Panc1 (cell line): ENCODE measurements around the gene SLC4A4. TPM values are rescaled to one million over a fixed set of nuclear protein-coding genes. Genes with fewer than 3 reads are reported as not detected.

ENCODE experiments used
- ATAC-seq: fragments of 200-7000 bp; cut with Tn5 transposase; 2 replicates; pipeline ENCODE4 v1.9.1; 2020; ENCODE audit warnings: mild to moderate bottlenecking, moderate library complexity
- BruUV-seq: library from RNA; stranded (reverse); fragments of 400-500 nt; replicated peaks from 2 replicates; lab custom pipeline; 2021; lab: Mats Ljungman, UMichigan
- CTCF ChIA-PET: fragments of 300-600 bp; sonication (Branson Sonifier 250); formaldehyde crosslinking; loops from one replicate; lab custom pipeline; 2022; ENCODE audit warnings: antibody characterized with exemption; lab: Charles Lee
- POLR2A ChIA-PET: fragments of 300-600 bp; sonication (Branson Sonifier 250); formaldehyde crosslinking; loops from one replicate; lab custom pipeline; 2022; ENCODE audit warnings: antibody characterized with exemption; lab: Charles Lee
- DNase-seq: peaks from one replicate; pipeline ENCODE4 v3.0.0-alpha.2; 2010; ENCODE audit warnings: low read depth, low spot score
- H3K27ac ChIP-seq: 2 replicates; pipeline ENCODE4 v1.5.1; 2011; ENCODE audit warnings: mild to moderate bottlenecking, low read length, inconsistent platforms
- H3K27me3 ChIP-seq: fragments of 200-500 bp; sonication (Bioruptor generic); 2 replicates; pipeline ENCODE4 v1.6.0; 2014; ENCODE audit warnings: low read length, inconsistent platforms; ENCODE audit not compliant: control insufficient read depth, insufficient read depth
- H3K36me3 ChIP-seq: fragments of 200-500 bp; sonication (Bioruptor generic); 2 replicates; pipeline ENCODE4 v1.5.1; 2014; ENCODE audit warnings: inconsistent platforms, mild to moderate bottlenecking, low read length, moderate library complexity; ENCODE audit not compliant: control insufficient read depth, insufficient read depth
- H3K4me1 ChIP-seq: 2 replicates; pipeline ENCODE4 v1.5.1; 2011; ENCODE audit warnings: inconsistent platforms, mild to moderate bottlenecking, low read length, moderate library complexity; ENCODE audit not compliant: control insufficient read depth, insufficient read depth
- H3K4me3 ChIP-seq, 2 experiments: 2 replicates each; pipeline ENCODE4 v1.5.1; 2011 to 2012; ENCODE audit warnings: low read depth in 2 of 2, low read length in 2 of 2, mild to moderate bottlenecking in 2 of 2, inconsistent platforms in 1 of 2, moderate library complexity in 1 of 2
- H3K9me3 ChIP-seq: fragments of 200-500 bp; sonication (Bioruptor generic); 2 replicates; pipeline ENCODE4 v1.5.1; 2014; ENCODE audit warnings: low read depth, mild to moderate bottlenecking, inconsistent platforms, low read length, moderate library complexity; ENCODE audit not compliant: control insufficient read depth, insufficient read depth
- POLR2AphosphoS5 ChIP-seq: IDR thresholded peaks from 2 replicates; pipeline ENCODE4 v1.6.1; 2012; ENCODE audit warnings: mild to moderate bottlenecking, low read depth, low read length, moderate library complexity
- SIN3A ChIP-seq: IDR thresholded peaks from 2 replicates; pipeline ENCODE4 v1.6.1; 2012; ENCODE audit warnings: low read depth, mild to moderate bottlenecking, low read length, moderate library complexity, borderline replicate concordance; ENCODE audit not compliant: insufficient read depth
- TCF7L2 ChIP-seq: IDR thresholded peaks from 2 replicates; pipeline ENCODE4 v1.6.1; 2011; ENCODE audit warnings: mild to moderate bottlenecking, low read depth, low read length, inconsistent platforms
- in situ Hi-C: cut with HindIII; loops from 2 replicates; pipeline ENCODE4 v1.10.0; 2016; ENCODE audit warnings: low sequenced_read_pairs, low pct_unique_long_range_greater_than_20kb
- intact Hi-C: fragments of 100-400 bp; cut with micrococcal nuclease; formaldehyde crosslinking; loops from one replicate; pipeline ENCODE4 v1.10.0; 2022; ENCODE audit not compliant: unreplicated experiment
- total RNA-seq: library from RNA; stranded (reverse); gene quantifications from one replicate; pipeline ENCODE4 v1.2.1, GENCODE V29; 2021; ENCODE audit not compliant: unreplicated experiment
- TF ChIP-seq, protein P1 (sequence below), 2 experiments: IDR thresholded peaks; 2 replicates each; pipeline ENCODE4 v1.6.1; 2011 to 2012; ENCODE audit warnings: low read depth in 2 of 2, control low read depth in 1 of 2, low read length in 1 of 2, mild to moderate bottlenecking in 1 of 2, moderate library complexity in 1 of 2; ENCODE audit not compliant: insufficient read depth in 1 of 2
- TF ChIP-seq, protein P2 (sequence below): fragments of 450-650 bp; IDR thresholded peaks from 2 replicates; pipeline ENCODE4 v1.5.1; 2017; ENCODE audit warnings: mild to moderate bottlenecking

SLC4A4 gene
- total RNA-seq, 1 experiment from 2014 or later: 0.26 TPM

DNA sequence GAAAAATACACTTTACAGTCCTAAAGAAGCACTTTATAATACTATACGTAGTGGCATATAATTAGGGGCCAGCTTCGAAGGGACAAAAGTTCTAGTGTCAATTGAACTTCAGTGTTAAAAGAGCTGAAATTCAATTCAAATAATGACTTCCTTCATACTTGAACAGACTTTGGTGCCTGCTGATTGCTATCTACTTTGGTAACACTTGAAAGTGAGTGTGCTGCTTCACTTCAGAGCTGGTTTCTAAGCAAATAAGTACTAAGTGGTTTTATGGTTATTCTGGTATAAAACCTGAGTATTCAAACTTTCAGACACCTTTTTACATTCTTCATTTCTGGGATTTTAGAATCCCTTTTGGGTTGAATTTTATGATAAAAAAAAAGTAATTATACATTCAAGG, 107.0 kb downstream of the SLC4A4 start:
- in situ Hi-C loops (no loop called here), intact Hi-C loops (no loop called here)
- no TSS peak for BruUV-seq
- no peaks in the 10 kb centered on the region for H3K36me3 ChIP-seq
- no peaks in the 10 kb centered on the region for H3K27me3 ChIP-seq
- POLR2A ChIA-PET: no interaction called here
- no peaks in the 10 kb centered on the region for H3K9me3 ChIP-seq
- ATAC-seq: no peak
- TF ChIP-seq TCF7L2 (no peak), POLR2AphosphoS5 (no peak), SIN3A (no peak)
- TF ChIP-seq, protein P1, sequence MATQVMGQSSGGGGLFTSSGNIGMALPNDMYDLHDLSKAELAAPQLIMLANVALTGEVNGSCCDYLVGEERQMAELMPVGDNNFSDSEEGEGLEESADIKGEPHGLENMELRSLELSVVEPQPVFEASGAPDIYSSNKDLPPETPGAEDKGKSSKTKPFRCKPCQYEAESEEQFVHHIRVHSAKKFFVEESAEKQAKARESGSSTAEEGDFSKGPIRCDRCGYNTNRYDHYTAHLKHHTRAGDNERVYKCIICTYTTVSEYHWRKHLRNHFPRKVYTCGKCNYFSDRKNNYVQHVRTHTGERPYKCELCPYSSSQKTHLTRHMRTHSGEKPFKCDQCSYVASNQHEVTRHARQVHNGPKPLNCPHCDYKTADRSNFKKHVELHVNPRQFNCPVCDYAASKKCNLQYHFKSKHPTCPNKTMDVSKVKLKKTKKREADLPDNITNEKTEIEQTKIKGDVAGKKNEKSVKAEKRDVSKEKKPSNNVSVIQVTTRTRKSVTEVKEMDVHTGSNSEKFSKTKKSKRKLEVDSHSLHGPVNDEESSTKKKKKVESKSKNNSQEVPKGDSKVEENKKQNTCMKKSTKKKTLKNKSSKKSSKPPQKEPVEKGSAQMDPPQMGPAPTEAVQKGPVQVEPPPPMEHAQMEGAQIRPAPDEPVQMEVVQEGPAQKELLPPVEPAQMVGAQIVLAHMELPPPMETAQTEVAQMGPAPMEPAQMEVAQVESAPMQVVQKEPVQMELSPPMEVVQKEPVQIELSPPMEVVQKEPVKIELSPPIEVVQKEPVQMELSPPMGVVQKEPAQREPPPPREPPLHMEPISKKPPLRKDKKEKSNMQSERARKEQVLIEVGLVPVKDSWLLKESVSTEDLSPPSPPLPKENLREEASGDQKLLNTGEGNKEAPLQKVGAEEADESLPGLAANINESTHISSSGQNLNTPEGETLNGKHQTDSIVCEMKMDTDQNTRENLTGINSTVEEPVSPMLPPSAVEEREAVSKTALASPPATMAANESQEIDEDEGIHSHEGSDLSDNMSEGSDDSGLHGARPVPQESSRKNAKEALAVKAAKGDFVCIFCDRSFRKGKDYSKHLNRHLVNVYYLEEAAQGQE (IDR thresholded peaks at IDR 0.05; ENCODE audit: insufficient read depth in 1 of 2, low read depth in 2 of 2, low read length in 1 of 2): no peak
- TF ChIP-seq, protein P2, sequence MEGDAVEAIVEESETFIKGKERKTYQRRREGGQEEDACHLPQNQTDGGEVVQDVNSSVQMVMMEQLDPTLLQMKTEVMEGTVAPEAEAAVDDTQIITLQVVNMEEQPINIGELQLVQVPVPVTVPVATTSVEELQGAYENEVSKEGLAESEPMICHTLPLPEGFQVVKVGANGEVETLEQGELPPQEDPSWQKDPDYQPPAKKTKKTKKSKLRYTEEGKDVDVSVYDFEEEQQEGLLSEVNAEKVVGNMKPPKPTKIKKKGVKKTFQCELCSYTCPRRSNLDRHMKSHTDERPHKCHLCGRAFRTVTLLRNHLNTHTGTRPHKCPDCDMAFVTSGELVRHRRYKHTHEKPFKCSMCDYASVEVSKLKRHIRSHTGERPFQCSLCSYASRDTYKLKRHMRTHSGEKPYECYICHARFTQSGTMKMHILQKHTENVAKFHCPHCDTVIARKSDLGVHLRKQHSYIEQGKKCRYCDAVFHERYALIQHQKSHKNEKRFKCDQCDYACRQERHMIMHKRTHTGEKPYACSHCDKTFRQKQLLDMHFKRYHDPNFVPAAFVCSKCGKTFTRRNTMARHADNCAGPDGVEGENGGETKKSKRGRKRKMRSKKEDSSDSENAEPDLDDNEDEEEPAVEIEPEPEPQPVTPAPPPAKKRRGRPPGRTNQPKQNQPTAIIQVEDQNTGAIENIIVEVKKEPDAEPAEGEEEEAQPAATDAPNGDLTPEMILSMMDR: no peak
- no peak overlapping the region for H3K27ac ChIP-seq
- CTCF ChIA-PET: no interaction called here
- H3K4me1 ChIP-seq: no peaks in the 10 kb centered on the region
- no peak for DNase-seq
- no peak overlapping the region for H3K4me3 ChIP-seq

DNA sequence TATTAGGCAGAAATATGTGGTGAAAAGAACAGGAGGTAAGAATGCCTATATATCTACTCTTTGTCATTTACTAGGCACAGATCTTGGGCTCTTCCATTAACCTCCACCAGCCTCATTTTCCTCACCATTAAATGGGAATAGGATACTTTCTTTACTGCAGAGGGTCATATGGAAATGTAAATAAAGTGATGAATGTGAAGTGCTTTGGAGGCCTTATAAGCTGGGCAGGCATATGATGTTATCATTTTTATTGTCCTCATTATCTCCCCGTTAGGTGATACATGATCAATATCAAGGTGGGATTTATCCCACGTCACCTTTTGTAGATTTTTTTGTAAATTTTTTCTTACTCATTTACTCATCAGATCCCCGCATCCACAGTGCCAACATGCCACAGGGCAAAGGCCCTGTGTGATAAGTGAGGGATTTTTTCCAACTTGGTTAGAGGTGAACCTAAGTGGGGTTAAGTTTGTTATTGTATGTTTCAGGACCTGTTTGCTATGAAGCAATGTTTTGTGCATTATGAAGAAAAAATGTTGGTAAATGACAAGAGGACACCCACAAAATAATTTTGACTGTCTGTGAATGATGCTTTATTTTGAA, 107.8 kb downstream of the SLC4A4 start:
- ATAC-seq: no peak
- H3K9me3 ChIP-seq: no peaks in the 10 kb centered on the region
- in situ Hi-C loops (no loop called here), intact Hi-C loops (no loop called here)
- TF ChIP-seq TCF7L2: no peak
- TF ChIP-seq, protein P1 (IDR thresholded peaks at IDR 0.05; ENCODE audit: insufficient read depth in 1 of 2, low read depth in 2 of 2, low read length in 1 of 2): no peak
- TF ChIP-seq, protein P2: no peak
- TF ChIP-seq SIN3A: no peak
- no peak for TF ChIP-seq POLR2AphosphoS5
- DNase-seq: no peak
- no peak overlapping the region for H3K4me3 ChIP-seq
- ChIA-PET CTCF (no interaction called here), POLR2A (no interaction called here)
- H3K27me3 ChIP-seq: no peaks in the 10 kb centered on the region
- no peak overlapping the region for H3K27ac ChIP-seq
- BruUV-seq: no TSS peak
- no peaks in the 10 kb centered on the region for H3K4me1 ChIP-seq
- H3K36me3 ChIP-seq: no peaks in the 10 kb centered on the region
